HG02798 (cell line): Measurements from ENCODE around the gene ESRRB.

Experiments
- ATAC-seq: cut with Tn5 transposase; IDR thresholded peaks from one replicate; pipeline ENCODE4 v1.9.1; 2021; ENCODE audit warnings: mild to moderate bottlenecking; ENCODE audit not compliant: unreplicated experiment, poor library complexity

ESRRB gene

GRCh38 chr14:76439237-76439775 lies 63.4 kb downstream of the ESRRB start:
- no peak for ATAC-seq

- ATAC-seq: no peak
Measured at GRCh38 chr14:76446486-76446885, 70.5 kb downstream of the ESRRB start.

GRCh38 chr14:76446921-76447320 lies 71.0 kb downstream of the ESRRB start:
- ATAC-seq: no peak

- no peak for ATAC-seq
Measured at GRCh38 chr14:76450476-76450875, 74.5 kb downstream of the ESRRB start.

DNA sequence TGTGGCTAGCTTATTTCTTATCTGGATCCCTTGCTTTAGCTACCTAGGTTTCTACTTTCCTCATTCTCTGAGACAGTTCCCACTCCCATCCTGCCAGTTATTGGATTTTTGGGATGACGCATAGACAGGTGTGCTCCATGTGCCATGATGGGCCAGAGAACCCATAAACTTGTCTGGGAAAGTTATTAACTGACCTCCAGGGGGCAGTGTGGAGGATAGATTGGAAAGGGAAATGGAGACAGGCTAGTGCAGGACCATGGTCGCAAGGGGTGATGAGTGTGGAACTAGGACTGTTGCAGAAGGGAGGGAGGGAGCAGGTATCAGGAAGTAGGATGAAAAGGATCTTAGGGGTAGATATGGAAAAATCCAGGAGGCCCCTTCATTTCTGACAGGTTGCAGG lies 80.3 kb downstream of the ESRRB start:
- ATAC-seq: no peak

DNA sequence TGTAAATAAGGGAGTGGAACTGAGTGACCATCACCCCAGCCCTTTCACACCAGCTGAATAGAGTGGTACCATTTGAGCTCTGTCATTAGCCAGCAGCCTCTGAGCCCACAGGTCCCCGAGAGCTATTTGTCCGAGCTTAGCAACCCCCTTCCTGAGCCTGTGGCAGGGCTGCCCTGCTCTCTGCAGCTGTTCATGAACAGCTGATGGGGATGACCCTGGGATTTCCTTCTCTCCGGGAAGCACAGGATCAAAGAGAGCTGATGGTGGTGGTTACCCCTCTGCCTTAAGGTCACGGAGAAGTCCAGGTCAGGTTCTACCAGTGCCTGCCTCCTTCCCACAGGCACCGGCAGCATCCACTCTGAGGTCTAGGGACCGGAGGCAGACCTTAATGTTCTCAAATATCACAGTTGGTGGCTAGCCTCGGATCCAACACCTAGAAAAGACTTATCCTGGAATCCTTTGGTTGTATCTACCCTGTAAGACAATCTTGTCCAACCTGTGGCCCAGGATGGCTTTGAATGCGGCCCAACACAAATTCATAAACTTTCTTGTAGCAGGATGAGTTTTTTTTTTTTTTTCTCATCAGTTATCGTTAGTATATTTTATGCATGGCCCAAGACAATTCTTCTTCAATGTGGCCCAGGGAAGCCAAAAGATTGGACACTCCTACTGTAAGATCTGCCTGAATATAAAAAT lies 81.1 kb downstream of the ESRRB start:
- no peak for ATAC-seq

DNA sequence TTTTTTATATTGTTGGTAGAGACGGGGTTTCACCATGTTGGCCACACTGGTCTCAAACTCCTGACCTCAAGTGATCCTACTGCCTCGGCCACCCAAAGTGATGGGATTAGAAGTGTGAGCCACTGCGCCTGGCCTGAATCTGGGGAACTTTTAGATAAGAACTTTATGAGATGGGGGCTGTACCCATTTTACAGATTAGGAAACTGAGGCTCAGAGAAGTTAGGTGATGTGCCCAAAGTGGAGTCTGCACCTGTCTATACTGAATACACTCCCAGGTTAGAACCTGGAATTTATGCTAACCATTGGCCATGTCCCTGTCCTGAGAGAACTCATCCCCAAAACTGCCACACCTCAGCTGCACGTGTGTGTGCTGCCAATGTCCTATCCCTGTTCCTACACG lies 81.9 kb downstream of the ESRRB start:
- ATAC-seq: no peak

DNA sequence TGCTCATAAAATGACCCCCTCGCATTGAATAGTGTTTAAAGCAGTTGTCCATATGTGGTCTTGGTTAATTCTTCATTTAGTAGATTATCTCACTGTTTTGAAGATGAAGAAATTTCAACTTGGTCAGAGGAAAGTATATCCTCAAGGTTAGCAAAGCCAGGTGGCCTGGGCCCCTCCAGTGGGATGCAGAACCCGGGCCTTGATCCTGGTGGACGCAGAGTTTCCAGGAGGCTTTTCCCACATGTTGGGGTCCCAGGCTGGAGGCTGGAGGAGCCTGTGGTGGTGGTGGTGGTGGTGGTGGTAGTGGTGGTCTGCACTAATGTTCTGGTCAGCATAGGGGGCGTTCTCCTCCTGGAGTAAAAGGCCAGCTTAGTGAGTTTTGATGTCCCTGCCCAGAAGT lies 85.9 kb downstream of the ESRRB start:
- ATAC-seq: no peak

GRCh38 chr14:76462330-76462729 lies 86.4 kb downstream of the ESRRB start:
- ATAC-seq: no peak

DNA sequence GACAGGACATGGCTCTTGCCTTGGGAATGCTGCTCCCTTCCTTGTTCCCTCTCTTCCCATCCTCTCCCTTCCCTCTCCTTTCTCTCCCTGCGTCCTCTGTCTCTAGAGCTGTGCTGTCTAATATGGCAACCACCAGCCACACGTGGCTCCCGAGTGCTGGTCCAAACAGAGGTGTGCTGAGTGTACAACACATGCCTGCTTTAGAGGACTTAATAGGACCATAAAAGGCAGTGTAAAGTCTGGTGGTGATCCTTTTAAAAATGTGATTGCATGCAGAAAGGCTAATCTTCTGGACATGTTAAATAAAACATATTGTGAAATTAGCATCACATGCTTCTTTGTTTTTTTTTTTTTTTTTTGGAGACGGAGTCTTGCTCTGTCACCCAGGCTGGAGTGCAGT lies 87.2 kb downstream of the ESRRB start:
- no peak for ATAC-seq

DNA sequence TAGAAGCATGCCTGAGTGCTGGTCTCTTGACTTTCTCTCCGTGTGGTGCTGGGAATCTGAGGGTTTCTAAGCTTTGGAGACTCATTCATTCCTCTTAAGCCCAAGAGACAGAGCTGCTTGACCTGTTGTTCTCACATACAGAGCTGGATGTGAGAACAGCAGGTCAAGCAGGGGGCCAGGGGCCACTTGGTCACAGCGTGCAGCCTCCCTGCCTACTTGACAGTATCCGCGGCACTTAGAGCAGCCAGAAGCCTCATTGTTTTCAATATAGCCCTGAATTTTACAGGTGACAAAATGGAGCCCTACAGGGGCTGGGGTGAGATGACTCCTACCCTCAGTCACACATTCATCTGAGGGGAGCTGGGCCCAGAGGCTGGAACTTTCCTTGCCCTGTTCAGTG lies 88.9 kb downstream of the ESRRB start:
- ATAC-seq: no peak

DNA sequence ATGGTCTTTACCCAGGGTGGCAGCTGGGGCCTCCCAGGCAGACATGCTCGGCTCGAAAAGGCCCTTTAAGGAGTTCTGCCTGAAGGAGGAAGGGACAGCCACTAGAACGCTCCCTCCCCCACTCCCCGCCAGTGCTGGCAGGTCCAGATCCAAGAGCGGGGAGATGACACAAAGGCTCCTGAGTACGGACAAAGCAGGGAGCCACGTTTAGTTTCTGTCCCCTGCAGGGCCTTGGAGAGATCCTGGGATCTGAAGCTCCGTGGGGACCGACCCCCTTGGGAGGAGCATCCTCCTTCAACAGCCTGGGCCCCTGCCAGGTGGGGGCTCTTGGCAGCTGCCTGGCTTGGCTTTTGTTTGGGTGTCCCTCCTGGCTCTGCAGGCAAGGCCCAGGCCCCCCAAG lies 89.7 kb downstream of the ESRRB start:
- ATAC-seq: no peak

GRCh38 chr14:76467711-76468155 lies 91.8 kb downstream of the ESRRB start:
- no peak for ATAC-seq

- no peak for ATAC-seq
Measured at GRCh38 chr14:76472199-76472723, 96.3 kb downstream of the ESRRB start.

GRCh38 chr14:76473481-76474263 lies 97.7 kb downstream of the ESRRB start:
- ATAC-seq: peak; percentile 46

DNA sequence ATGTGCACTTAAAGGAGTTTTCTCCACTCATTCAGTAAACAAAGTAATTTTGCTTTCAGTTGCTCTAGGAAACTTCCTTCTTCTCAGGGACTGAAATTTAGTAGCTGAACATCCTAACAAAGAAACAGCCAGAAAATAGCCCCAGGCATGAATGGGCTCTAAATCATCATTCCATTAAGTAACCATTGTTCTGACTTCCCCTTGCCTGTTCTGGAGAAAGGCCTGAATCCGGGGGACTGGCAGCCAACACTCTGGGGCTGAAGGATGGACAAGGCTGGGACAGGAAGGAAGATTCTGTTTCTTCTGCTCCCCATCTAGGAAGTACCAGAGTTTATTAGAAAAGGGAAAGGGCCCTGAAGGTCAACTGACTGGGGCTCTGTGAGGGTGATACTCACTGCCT lies 104.5 kb downstream of the ESRRB start:
- ATAC-seq: no peak

- ATAC-seq: no peak
Measured at GRCh38 chr14:76484355-76484754, 108.4 kb downstream of the ESRRB start.

DNA sequence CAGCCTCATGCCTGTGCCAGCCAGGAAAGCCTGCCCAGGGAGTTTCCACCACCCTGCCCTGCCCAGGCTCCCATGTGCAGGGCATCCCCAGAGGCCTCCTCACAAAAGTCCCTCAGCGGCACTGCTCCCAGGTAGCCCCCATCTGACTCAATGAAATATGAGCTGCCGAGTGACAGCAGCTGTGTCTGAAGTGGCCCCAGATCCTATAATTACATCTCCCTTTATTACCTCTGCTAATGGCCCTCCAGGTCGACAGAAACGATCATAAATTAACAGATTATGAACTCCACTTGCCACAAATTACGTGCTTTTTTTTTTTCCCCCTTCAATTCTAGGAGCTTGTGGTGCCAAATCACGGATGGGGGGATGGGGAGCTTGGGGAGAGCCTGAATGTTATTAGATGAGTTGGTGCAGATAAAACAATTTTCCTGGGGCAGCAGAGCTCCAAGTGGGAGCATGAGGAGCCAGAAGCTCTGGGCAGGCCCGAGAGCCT lies 110.4 kb downstream of the ESRRB start:
- no peak for ATAC-seq

GRCh38 chr14:76488551-76488950 lies 112.6 kb downstream of the ESRRB start:
- no peak for ATAC-seq

DNA sequence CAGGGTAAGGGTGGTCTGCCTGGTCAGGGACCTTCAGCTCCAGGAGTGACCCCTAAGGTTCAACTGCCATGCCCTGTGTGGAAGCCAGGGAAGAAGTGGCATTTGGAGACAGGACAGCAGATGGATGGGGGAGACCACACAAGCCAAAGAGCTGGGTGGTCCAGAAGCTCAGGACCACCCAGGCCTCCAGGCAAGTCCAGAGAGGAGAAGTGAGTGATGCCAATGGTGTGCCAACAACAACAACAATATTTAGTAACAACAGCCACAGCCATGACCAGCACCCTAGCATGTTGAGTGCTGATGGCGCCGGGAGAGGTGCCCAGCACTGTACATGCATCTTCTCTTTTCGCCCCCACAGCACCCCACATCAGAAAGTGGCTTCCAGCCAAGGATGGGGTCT lies 113.7 kb downstream of the ESRRB start:
- no peak for ATAC-seq

DNA sequence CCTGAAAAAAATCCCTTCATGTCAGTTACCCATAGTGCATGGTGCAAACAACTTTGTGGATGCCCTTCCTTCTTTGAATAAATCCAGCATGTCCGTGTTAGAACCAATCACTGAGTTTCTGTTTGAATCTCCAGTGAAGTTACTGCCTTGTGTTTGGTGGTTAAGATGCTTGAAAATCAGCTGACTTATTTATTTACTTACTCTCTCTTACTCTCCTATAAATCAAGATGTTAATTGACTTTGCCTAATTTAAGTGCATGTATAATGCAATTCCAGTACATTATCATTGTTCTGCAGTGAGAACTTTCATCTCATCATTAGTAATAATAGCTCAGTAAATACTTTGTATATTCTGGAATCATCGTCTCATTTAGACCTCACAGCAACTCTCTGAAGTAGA lies 114.2 kb downstream of the ESRRB start:
- ATAC-seq: no peak
